COR-L47 (cell line): ENCODE data around the gene CCDC27.
A peak's percentile ranks its signal among the peaks of the same experiment; 100 is the strongest.
"Not testable (repeated sequence)": the region's sequence is repeated elsewhere in the genome, so short reads cannot be mapped to it uniquely, and the experiment has no call there.

Source experiments
- DNase-seq: peaks from one replicate; lab custom pipeline; 2025; lab: John Stamatoyannopoulos, UW

Gene CCDC27

DNA sequence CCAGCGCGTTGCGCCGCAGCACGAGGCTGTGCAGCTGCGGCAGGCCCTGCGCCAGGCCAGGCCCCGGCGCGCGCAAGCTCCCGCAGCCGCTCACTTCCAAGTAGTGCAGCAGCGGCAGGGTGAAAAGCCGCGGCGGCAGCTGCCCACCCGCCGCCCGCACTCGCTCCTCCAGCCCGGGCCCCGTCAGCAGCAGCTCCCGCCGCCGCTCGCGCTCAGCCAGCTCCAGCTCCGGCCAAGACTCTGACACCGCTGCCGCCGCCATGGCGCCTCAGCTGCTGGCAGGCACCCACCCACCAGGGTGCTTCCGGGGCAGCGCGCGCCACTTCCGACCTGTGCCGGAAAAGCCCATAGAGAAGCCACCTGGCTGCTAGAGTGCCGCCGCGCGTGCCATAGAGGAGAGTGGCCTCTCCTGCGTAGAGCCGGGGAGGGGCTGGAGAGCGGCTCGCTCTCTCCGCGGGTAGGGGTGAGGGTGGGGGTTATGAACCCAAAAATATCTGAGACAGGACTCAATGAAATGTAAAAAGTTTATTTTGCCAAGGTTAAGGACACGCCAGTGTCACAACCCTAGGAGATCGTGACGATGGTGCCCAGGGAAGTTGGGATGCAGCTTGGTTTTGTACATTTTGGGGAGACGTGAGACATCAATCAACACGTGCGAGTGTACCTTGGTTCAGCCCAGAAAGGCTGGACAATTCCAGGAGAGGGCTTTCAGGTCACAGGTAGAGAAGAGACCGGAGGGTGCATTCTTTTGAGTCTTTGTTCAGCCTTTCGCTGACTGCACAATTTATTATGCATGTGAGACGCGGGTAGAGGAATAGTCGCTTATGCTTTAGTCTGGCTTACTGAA, 44.2 kb downstream of the CCDC27 start, which contains the start of gene LRRC47:
Gene LRRC47, minus strand, starts transcription at position 284 of the 847 bp plus-strand sequence. Its CDS starts 22 bp downstream, at position 262.
- DNase-seq, result peak; percentile 92

GRCh38 chr1:3799976-3800685, 47.9 kb downstream of the CCDC27 start:
- no peak for DNase-seq

- not testable (repeated sequence) for DNase-seq
Observed at GRCh38 chr1:3800795-3801194, 48.5 kb downstream of the CCDC27 start.

- DNase-seq, result no peak
Observed at GRCh38 chr1:3803905-3804626, 51.8 kb downstream of the CCDC27 start.

DNA sequence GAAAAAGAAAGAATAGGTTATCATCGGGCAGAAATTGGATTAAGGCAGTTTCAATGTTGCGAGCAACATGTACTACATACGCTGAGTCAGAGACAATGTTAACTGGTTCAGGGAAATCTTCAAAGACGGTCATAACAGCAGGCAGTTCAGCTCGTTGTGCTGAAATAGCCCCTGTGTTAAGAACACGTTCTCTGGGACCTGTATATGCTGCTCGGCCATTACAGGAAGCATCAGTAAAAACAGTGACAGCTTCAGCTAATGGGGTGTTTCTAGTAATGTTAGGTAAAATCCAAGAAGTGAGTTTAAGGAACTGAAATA, 52.3 kb downstream of the CCDC27 start:
- DNase-seq, result not testable (repeated sequence)

DNA sequence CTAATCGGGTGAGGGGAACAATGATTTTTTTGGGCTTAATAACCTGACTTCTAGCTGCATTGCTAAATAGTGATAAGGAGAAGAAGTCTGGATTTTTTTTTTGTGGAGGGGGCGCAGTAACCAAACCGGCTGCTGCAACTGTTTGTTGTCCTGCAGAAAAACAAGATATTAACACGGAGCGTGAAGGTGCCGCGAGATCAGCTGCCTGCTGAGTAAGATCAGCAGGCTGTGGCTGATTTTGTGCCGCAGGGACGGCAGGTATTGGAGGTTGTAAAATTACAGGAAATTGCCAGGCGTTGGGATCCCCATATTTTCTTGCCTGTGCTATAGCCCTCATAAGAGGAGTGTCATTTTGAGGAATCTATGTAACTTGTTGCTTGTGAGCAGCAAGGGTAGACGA, 52.8 kb downstream of the CCDC27 start:
- no peak for DNase-seq

GRCh38 chr1:3807769-3808168, 55.5 kb downstream of the CCDC27 start:
- DNase-seq, result no peak

GRCh38 chr1:3809680-3810079, 57.4 kb downstream of the CCDC27 start:
- no peak for DNase-seq

GRCh38 chr1:3810149-3810761, 58.0 kb downstream of the CCDC27 start:
- not testable (repeated sequence) for DNase-seq

DNA sequence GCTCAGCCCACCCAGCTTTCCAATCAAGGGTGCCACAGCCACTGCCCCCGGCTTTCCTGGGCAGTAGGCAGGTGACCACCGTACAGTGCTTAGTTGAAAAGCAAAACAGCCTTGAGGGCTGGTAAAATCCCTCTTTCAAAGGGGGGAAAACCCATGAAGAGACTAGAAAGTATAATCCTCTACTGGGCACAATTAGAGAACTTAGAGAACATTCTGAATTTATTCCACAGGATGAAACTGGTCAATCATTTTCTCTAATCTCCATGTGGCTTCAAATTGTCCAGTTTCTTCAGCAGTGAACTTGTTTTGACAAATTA, 59.3 kb downstream of the CCDC27 start:
- DNase-seq, result no peak

- DNase-seq, result no peak
Observed at GRCh38 chr1:3814065-3814464, 61.8 kb downstream of the CCDC27 start.

DNA sequence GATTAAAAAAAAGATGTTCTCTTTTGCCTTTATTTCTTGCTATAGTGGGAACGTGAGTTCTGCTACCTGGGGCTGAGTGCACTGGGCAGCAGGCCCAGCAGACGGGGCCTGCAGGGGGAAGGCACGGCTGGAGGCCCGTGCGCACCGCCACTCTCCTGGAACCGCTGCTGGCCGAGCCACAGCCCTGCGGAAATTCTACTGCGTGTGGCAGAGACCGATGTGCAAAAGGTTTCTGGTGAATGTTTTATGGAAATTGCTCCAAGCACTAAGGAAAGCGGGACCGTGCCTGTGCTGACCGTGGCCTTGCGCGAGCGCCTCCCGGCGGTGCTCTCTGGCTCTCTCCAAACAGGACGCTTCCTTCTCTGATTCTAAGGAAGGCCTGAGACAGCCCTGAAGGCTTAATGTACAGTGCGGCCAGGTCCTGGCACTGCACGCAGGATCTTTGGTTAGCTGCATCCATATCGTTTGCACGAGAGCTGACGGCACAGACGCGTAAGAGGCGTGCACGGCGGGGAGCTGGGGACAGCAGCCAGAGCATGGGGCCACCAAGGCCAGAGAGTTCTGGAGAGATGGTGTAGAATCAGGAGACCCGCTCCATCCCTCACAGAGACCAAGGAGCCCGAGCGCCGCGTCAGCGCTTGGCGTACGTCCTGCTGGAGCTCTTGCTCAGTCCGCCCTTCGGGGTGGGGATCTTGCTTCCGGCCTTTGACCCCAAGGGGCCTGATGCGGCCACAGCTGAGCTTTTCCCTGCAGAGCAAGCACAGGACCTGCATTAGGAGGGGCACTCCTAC, 62.7 kb downstream of the CCDC27 start:
- DNase-seq, result no peak

- DNase-seq, result no peak
Observed at GRCh38 chr1:3816331-3817137, 64.3 kb downstream of the CCDC27 start.

DNA sequence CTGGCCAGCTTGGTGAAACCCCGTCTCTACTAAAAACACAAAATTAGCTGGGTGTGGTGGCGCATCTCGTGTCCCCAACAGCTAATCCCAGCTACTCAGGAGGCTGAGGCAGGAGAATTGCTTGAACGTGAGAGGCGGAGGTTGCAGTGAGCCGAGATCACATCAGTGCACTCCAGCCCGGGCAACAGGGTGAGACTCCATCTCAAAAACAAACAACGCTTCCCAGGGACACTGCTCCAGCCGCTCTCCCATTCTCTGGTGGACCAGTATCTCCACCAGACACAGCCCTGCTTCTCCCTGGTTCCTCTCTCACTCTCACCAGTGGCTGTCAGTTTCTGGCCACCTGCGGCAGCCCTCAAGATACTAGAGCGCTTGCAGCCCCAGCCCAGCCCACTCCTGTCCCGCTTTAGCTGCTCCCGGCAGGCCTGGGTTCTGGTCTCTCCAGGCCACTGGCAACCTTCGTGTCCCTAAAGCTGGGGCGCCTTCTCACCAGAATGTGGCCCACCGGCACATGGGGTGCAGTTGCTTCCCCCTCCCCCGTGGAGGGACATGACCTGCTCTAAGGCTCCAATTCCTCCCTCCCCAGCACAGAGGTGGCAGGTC, 65.0 kb downstream of the CCDC27 start:
- DNase-seq, result no peak

DNA sequence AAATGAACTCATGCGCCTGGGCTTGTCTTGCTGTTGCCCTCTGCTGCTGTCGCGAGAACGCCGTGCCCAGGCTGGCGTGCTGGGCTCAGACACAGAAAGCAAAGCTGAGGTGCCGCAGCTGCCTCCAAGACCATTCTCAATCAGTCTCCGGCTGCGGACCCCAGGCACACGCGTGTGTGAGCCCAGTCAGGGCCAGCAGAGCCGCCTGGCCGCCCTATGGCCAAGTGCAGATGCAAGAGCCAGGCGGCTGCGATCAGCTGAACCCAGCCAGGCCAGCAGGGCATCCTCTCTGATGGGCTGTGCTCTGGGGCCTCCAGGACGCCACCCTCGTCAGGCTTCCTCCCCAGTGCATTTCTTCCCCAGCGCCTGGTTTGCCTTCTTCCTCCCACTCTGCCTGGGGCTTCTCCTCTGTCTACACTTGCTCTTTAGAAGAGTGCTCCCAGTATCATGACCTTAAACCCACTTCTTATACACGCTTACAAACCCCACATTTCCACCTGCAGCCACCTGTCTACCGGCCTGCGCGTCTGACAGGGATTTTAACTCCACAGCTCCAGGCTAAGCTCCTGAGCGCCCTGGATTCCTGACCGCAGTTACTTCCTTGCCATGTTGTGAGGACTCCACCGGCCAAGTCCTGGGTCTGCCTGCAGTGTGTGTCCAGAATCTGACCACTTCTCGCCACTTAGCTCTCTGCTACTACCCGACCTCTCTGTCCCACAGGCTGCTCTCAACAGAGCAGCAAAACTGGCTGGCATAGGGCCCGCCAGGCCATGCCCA, 65.8 kb downstream of the CCDC27 start:
- no peak for DNase-seq

DNA sequence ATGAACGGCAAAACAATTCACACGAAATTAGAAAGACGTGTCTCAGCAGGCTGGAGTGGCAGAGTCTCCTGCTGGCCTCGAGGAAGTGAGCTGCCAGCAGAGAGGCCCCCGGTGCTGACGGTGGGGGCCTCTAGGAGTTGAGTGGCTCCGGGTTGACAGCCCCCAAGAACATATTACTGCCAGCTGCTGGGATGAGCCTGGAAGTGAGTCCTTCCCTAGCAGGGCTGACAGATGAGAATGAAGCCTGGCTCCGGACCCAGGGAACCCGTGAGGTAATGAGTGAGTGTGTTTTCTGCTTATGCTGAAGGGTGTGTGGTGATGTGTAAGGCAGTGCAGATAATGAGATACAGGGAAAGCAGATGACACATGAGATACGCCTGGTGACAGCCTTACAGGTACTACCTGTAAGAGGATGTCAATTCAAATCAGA, 67.5 kb downstream of the CCDC27 start:
- no peak for DNase-seq

DNA sequence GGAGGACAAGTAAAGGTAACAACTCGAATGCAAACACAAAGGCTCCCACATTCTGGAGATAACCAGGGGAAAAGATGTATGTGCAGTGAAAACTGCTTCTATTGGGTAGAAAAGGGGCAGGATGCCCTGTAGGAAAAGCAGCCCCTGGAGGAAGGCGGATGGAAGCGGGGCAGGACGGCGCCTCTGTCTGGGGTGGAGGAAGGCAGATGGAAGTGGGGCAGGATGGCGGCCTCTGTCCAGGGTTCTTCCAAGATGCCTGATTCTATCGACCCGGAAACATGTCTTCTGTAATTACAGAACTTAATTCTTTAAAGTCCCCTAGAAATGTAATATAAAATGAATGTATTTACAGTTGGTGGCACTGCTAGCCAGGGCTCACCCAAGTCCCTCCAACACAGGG, 68.1 kb downstream of the CCDC27 start:
- DNase-seq, result no peak

DNA sequence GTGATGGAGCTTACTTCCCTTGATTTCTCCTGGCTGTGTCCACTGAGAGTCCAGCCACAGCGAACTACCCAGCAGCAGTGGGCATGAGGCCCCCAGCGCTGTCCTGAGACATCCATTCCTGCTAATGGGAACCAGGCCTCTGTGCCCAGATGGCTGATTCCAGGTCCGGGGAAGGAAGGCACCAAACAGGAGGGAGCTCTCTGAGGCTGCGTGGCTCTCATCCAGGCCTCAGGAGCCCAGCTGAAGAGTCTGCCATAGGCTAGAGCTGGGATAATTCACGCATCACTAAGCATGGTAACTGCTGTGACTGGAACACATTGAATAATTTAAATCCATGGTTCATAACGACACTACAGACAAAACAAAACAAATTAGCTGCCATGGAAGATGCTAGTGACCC, 68.8 kb downstream of the CCDC27 start:
- no peak for DNase-seq
